Activated T-helper 9 cell treated with anti-CD3 and anti-CD28 coated beads, Interleukin-2, amount 50 U/mL, for 16 hours (primary cell): ENCODE measurements around the gene KLRC3.
"Not testable (repeated sequence)": the region's sequence is repeated elsewhere in the genome, so short reads cannot be mapped to it uniquely, and the experiment has no call there.

Experiments
- DNase-seq: peaks from one replicate; pipeline ENCODE4 v3.0.0-alpha.2; 2020; ENCODE audit warnings: low read depth

The KLRC3 gene

GRCh38 chr12:10400829-10401228 is 19.6 kb downstream of the KLRC3 start:
- no peak for DNase-seq

GRCh38 chr12:10398168-10398567 is 22.2 kb downstream of the KLRC3 start:
- DNase-seq = no peak

GRCh38 chr12:10397296-10397695 is 23.1 kb downstream of the KLRC3 start:
- no peak for DNase-seq

- not testable (repeated sequence) for DNase-seq
These were observed 24.2 kb downstream of the KLRC3 start for GRCh38 chr12:10396176-10396575.

- no peak for DNase-seq
These were observed 24.9 kb downstream of the KLRC3 start for GRCh38 chr12:10395390-10395998.

GRCh38 chr12:10394531-10395152 is 25.8 kb downstream of the KLRC3 start:
- not testable (repeated sequence) for DNase-seq

- DNase-seq = no peak
These were observed 27.1 kb downstream of the KLRC3 start for GRCh38 chr12:10393291-10393690.

GRCh38 chr12:10392394-10392930 is 27.9 kb downstream of the KLRC3 start:
- DNase-seq = no peak

- not testable (repeated sequence) for DNase-seq
These were observed 29.4 kb downstream of the KLRC3 start for GRCh38 chr12:10390991-10391390.

- DNase-seq = no peak
These were observed 30.5 kb downstream of the KLRC3 start, which contains the start of gene KLRK1 for GRCh38 chr12:10389904-10390303. Gene KLRK1, minus strand, starts transcription at chr12:10390041. Its CDS starts 1,231 bp downstream, at chr12:10388810.

- no peak for DNase-seq
These were observed 31.6 kb downstream of the KLRC3 start for GRCh38 chr12:10388624-10389413.

- not testable (repeated sequence) for DNase-seq
These were observed 32.9 kb downstream of the KLRC3 start for GRCh38 chr12:10387498-10387897.

- DNase-seq = no peak
These were observed 33.5 kb downstream of the KLRC3 start for GRCh38 chr12:10386857-10387256.

- no peak for DNase-seq
These were observed 35.2 kb downstream of the KLRC3 start for GRCh38 chr12:10385166-10385613.

GRCh38 chr12:10384191-10384590 is 36.2 kb downstream of the KLRC3 start:
- no peak for DNase-seq

- no peak for DNase-seq
These were observed 38.3 kb downstream of the KLRC3 start for GRCh38 chr12:10381928-10382628.

- not testable (repeated sequence) for DNase-seq
These were observed 41.7 kb downstream of the KLRC3 start for GRCh38 chr12:10378737-10379136.

- DNase-seq = no peak
These were observed 45.8 kb downstream of the KLRC3 start for GRCh38 chr12:10374624-10375018.

- no peak for DNase-seq
These were observed 47.8 kb downstream of the KLRC3 start for GRCh38 chr12:10372559-10372958.

- DNase-seq = not testable (repeated sequence)
These were observed 48.4 kb downstream of the KLRC3 start for GRCh38 chr12:10371893-10372535.
